Erythroblast (primary cell): ENCODE results near the gene TMEM234.

ENCODE experiments used
- GATA1 ChIP-seq: IDR thresholded peaks from 2 replicates; pipeline ENCODE4 v1.6.1; 2011; ENCODE audit warnings: low read depth, mild to moderate bottlenecking, control low read depth, low read length, moderate library complexity
- POLR2A ChIP-seq: IDR thresholded peaks from 2 replicates; pipeline ENCODE4 v1.6.1; 2011; ENCODE audit warnings: mild to moderate bottlenecking, low read length

DNA sequence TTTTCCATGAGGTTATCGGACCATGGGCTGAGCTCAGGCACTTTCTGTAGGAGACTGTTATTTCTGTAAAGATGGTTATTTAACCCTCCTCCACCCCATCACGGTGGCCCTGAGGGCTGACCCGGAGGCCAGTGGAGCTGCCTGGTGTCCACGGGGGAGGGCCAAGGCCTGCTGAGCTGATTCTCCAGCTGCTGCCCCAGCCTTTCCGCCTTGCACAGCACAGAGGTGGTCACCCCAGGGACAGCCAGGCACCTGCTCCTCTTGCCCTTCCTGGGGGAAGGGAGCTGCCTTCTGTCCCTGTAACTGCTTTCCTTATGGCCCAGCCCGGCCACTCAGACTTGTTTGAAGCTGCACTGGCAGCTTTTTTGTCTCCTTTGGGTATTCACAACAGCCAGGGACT is 24.3 kb downstream of the TMEM234 start:
- TF ChIP-seq POLR2A = no peak
- no peak for TF ChIP-seq GATA1
